CD1c-positive myeloid dendritic cell (primary cell): ENCODE measurements around the gene CRYBA1.

Source experiments
- DNase-seq: peaks from one replicate; pipeline ENCODE4 v3.0.0-alpha.2; 2016; ENCODE audit errors: extremely low spot score

Gene CRYBA1

DNA sequence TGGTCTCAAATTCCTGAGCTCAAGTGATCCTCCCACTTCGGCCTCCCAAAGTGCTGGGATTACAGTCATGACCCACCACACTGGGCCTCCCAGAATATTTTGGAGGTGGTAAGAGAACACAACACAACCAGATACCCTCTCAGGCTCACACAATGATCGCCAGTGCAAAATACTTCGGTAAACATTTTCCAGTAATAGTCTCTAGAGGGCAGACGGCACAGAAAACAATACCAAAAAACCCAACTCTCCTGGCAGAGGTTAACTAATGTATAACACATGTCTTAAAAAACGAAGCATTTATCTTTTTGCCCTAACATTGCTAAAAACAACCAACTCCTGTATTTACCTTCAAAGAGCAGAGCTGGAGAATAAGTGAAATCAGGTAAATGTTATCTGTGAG, 36.8 kb downstream of the CRYBA1 start:
- no peak for DNase-seq

DNA sequence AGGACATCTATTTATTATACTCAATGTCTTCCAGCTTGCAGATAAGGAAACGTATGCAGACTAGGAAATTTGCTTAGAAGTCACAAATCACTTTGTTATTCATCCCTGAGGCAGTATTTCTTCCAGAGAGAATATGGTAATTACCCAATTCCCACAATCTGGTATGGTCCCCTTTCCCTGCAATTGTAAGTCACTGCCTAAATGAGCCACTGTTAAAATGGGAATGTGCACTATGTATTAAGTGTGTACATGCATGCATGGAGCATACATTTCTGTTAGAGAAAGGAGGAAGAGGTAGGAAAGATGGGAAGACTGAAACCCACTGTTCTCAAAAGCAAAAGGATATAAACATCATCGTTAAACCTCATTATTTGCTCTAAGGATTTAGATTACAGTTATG, 37.3 kb downstream of the CRYBA1 start:
- no peak for DNase-seq

DNA sequence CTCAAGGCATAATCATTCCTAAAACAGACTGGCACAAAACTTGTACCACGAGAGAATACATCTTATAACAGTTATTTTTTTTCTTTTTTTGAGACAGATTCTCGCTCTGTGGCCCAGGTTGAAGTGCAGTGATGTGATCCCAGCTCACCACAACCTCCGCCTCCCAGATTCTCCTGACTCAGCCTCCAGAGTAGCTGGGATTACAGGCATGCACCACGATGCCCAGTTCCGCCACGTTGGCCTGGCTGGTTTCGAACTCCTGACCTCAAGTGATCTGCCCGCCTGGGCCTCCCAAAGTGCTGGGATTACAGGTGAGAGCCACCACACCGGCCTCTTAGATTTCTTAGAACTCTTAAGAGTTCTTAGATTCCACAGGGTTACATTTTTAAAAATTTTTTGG, 43.2 kb downstream of the CRYBA1 start:
- DNase-seq, result no peak

DNA sequence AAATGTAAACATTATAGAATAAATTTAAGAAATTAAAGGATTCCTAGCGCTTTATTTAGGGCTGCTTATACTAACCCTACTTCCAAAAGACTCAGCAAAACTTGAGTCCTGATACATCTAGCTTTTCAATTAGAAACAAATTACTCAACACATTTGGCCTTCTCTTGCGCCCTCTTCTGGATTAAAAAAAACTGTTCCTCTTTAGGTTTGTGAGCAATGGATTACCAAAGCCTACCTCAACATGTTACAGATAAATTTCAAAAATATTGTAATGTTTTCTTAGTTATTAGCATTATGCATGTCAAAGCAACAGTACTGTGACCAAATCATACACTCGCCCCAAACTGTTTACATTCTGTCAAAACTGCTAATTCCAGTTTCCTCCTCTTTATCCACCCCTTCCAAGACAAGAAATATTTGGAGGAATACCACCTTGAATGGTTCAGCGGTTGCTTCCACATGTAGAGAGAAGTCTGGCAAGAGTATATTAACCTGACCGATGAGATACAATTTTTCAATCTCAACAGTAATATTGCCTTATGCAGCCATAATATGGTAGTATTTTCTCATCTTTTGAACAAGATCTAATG, 44.6 kb downstream of the CRYBA1 start:
- DNase-seq, result peak; percentile 82

DNA sequence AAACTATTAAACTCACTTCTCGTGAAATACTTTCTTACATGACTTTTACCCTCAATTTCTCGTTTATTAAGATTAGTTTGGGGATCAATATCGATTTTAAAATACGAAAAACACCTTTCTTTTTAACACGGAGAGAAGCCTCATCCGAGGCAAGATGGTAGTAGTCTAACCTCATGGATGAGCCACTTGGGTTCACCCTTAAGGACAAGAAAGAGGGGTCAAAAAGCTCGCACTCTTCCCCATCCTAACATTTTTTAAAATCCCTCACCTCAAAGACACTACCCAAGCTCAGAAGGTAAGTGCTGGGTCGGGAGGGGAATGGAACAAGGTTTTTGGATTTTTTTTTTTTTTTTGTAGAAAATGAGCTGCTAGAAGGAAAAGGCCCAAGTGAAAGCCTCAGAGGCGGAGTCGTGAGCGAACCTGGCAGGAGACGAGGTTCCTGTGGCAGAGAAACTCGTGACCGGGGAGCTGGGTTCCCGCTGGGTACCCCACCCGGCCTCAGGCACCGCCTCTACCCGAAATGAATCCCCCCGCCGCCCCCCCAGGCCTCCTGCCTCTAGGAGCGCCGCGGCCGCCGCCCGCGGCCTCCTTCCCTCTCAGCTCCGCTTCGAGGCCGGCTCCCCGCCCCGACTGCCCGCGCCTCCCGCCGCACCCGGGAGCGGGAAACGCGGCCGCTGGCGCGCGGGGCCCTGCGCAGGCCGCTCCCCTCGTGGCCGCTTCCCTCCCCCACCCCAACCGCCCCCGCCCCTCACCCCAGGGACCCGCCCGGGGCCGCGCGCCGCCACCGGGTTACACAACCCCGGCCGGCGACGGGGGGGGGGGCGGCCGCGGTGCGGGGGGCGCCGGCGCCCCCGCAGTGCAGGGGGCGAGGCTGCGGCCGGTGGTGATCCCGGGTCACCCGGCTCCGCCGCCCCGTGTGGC, 45.7 kb downstream of the CRYBA1 start:
- DNase-seq, result peak; percentile 45

DNA sequence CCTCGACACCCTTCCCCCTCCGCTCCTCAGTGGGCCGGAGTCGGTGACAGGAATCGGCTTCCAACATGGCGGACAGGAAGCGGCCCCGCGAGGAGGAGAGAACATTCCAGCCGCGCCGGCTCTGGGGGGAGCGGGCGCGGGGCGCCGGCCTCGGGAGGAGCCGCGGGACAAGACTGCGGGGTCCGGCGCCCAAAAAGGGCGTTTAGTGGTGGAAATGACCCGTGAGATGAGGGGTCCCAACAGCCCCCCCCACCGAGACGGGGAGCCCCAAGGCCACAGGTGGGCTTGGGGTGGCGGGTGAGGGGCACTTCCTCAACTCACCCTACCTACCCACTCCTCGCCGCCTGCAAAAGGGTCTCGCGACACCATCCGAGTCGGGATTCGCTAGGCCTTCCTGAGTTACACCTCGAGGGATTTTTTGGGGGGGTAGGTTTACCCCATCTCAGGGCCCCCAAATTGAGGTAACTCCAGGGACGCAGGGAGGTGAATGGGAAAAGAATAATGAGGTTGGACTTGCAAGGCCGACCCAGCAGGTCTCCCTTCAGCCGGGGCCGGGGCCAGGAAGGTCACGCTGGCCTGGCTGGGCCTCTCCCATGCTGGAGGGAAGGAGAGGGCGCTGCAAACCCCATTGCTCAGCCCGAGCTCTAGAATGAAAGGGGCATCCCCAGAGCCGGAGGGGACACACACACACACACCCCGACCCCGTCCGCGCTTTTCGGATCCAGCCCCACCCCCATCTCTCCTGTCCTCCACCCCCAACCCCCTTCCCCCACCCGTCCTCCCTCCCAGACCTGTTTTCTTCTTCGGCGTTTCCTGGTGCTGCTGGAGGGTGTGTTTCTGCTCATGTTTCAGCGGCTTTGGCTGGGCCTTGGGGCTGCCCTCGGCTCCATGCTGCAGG, 46.6 kb downstream of the CRYBA1 start:
- peak; percentile 74 for DNase-seq

DNA sequence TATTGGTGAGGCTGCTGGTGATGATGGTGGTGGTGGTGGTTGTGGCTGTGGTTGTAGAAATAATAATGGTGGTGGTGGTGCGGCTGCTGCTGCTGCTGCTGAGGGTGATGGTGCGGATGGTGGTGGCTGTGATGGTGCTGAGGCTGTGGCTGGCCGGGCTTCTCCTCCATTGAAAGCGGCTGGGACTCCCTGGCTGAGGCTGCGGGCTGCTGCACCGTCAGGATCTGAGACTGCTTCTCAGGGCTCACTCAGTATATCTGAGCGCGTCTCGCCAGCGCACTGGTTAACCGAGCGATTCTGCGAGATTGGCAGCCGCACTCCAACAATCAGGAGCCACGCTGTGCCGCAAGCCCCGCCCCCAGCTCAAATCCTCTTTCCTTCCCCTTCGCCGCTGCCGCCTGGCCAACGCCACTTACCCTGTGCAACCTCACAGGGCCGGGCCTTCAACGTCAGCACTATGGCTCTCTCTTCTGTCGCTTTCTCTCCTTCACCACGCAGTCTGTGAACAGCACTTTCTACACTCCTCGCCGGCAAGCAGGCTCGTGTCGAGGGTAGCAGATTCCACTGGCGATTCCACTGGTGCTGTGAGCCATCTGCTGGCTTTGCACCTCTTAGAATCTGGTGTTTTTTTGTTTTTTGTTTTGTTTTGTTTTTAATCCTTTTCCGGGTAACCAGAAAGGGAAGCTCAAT, 47.4 kb downstream of the CRYBA1 start, which contains the start of gene NUFIP2:
Gene NUFIP2 (minus strand): TSS at position 259 of the 690 bp plus-strand sequence. CDS start 89 bp downstream, at position 170.
- DNase-seq, result peak; percentile 100

DNA sequence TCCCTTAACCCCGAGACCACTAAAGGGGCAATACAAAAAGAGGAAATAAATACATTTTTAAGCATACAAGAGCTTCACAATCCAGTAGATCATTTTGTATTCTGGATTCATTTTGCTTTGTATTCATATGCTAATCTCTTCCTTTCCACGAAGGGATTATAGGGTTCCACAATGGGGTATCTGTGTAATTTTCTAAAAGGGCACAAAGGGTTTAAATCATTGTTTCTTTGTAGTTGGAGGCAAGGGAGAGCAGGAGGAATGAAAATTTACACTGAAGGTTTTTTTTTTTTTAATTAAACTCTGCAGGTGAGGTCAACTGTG, 47.9 kb downstream of the CRYBA1 start:
- no peak for DNase-seq

DNA sequence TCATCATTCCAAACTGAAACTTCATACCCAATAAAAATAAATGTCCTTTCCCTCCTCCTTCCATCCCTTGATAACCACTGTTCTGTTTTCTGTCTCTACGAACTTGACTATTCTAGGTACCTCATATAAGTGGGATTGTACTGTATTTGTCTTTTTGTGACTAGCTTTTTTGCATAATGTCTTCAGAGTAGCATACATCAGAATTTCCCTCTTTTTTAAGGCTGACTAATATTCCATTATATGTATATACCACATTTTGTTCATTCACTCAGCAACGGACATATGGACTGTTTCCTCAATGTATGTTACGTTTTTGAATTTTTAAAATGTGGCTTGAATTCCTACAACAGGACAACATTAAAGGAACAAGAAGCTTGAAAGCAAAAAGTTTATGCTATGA, 48.8 kb downstream of the CRYBA1 start:
- no peak for DNase-seq

DNA sequence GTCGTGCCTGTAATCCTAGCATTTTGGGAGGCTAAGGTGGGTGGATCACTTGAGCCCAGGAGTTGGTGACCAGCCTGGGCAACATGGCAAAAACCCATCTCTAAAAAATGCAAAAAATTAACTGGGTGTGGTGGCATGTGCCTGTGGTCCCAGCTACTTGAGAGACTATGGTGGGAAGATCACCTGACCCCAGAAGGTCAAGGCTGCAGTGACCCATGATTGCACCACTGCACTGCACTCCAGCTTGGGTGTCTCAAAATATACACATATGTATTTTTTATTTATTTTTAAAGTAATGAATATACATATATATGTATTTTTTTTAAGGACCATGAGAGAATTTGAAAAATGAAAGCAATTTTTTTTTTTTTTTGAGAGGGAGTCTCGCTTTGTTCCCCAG, 52.4 kb downstream of the CRYBA1 start:
- no peak for DNase-seq

DNA sequence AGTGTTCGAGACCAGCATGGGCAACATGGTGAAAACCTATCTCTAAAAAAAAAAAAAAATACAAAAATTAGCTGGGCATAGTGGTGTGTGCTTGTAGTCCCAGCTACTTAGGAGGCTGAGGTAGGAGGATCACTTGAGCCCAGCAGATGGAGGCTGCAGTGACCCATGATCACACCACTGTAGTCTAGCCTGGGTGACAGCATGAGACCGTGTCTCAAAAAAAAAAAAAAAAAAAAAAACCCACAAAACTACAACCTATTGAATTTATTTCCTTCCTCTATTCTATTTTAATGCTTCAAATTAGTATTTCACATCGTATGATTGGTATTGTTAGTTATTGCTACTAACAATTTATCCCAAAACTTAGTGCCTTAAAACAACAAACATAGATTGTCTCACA, 56.7 kb downstream of the CRYBA1 start:
- no peak for DNase-seq
